ENCODE measurements around the gene POC1A. TPM values are rescaled to one million over a fixed set of nuclear protein-coding genes. Genes with fewer than 3 reads are reported as not detected.
A peak's percentile ranks its signal among the peaks of the same experiment; 100 is the strongest.

The POC1A gene
- total and polyA plus RNA-seq, 10 donors, result 1.6 to 4.4 (median 2.9) TPM

GRCh38 chr3:52150860-52151259 is 3.4 kb downstream of the POC1A start:
- H3K27me3 ChIP-seq (replicated peaks in 1 of 7), result no peaks in the 10 kb centered on the region
- intact Hi-C loops (cut with DNase I; ENCODE audit: low total_unique reads), result no loop called here
- TF ChIP-seq POLR2A (IDR thresholded peaks at IDR 0.05) (no peak), CTCF (IDR thresholded peaks at IDR 0.05 in 8 of 11, conservative IDR thresholded peaks at IDR 0.05 in 3 of 11) (no peak), POLR2AphosphoS5 (IDR thresholded peaks at IDR 0.05) (no peak)

GRCh38 chr3:52150357-52150756 is 3.9 kb downstream of the POC1A start:
- H3K27ac ChIP-seq, result no peak overlapping the region
- no peak overlapping the region for H3K4me3 ChIP-seq
- H3K36me3 ChIP-seq, result peaks cover 0 to 46% (median 0%) of the 10 kb centered on the region in 6 donors
- peaks cover 6 to 26% (median 17%) of the 10 kb centered on the region in 6 donors for H3K4me1 ChIP-seq
- H3K27me3 ChIP-seq (replicated peaks in 1 of 7), result no peaks in the 10 kb centered on the region
- 84 to 97% (median 95%) methylated on average over 3 of the region's 3 CpGs for WGBS, 5 donors
- DNase-seq, result peak; percentile 32
- intact Hi-C loops (cut with DNase I; ENCODE audit: low total_unique reads), result no loop called here
- no peak for TF ChIP-seq CTCF (IDR thresholded peaks at IDR 0.05 in 8 of 11, conservative IDR thresholded peaks at IDR 0.05 in 3 of 11)
- TF ChIP-seq POLR2AphosphoS5 (IDR thresholded peaks at IDR 0.05), result no peak
- TF ChIP-seq POLR2A (IDR thresholded peaks at IDR 0.05), result no peak
- no peaks in the 10 kb centered on the region for H3K9me3 ChIP-seq

More at GRCh38 chr3:52150860-52151259, 3.4 kb downstream of the POC1A start:
- no peak overlapping the region for H3K4me3 ChIP-seq
- peak; percentile 32 for DNase-seq
- WGBS, 5 donors, result 86 to 98% (median 91%) methylated on average over 4 of the region's 4 CpGs
- no peak overlapping the region for H3K27ac ChIP-seq
- H3K9me3 ChIP-seq, result no peaks in the 10 kb centered on the region
- H3K4me1 ChIP-seq, result peaks cover 6 to 27% (median 18%) of the 10 kb centered on the region in 6 donors
- H3K36me3 ChIP-seq, result peaks cover 0 to 41% (median 0%) of the 10 kb centered on the region in 6 donors

GRCh38 chr3:52149726-52150125 is 4.5 kb downstream of the POC1A start:
- H3K9me3 ChIP-seq, result no peaks in the 10 kb centered on the region
- 96 to 100% (median 98%) methylated on average over 6 to 11 of the region's 11 CpGs for WGBS, 5 donors
- H3K4me1 ChIP-seq, result peaks cover 6 to 19% (median 11%) of the 10 kb centered on the region in 6 donors
- H3K4me3 ChIP-seq, result no peak overlapping the region
- DNase-seq, result peak; percentile 67
- intact Hi-C loops (cut with DNase I; ENCODE audit: low total_unique reads), result no loop called here
- H3K36me3 ChIP-seq, result peaks cover 0 to 51% (median 0%) of the 10 kb centered on the region in 6 donors
- TF ChIP-seq POLR2A (IDR thresholded peaks at IDR 0.05), result no peak
- no peak for TF ChIP-seq POLR2AphosphoS5 (IDR thresholded peaks at IDR 0.05)
- TF ChIP-seq CTCF (IDR thresholded peaks at IDR 0.05 in 8 of 11, conservative IDR thresholded peaks at IDR 0.05 in 3 of 11), result no peak
- H3K27ac ChIP-seq, result no peak overlapping the region
- H3K27me3 ChIP-seq (replicated peaks in 1 of 7), result no peaks in the 10 kb centered on the region

GRCh38 chr3:52149021-52149420 is 5.2 kb downstream of the POC1A start:
- no peak for TF ChIP-seq POLR2AphosphoS5 (IDR thresholded peaks at IDR 0.05)
- TF ChIP-seq POLR2A (IDR thresholded peaks at IDR 0.05), result no peak
- TF ChIP-seq CTCF (IDR thresholded peaks at IDR 0.05 in 8 of 11, conservative IDR thresholded peaks at IDR 0.05 in 3 of 11), result no peak
- Histone ChIP-seq H3K4me1 (peaks cover 5 to 21% (median 14%) of the 10 kb centered on the region in 6 donors), H3K36me3 (peaks cover 0 to 51% (median 0%) of the 10 kb centered on the region in 6 donors), H3K4me3 (no peak overlapping the region), H3K27ac (no peak overlapping the region), H3K27me3 (replicated peaks in 1 of 7) (no peaks in the 10 kb centered on the region), H3K9me3 (no peaks in the 10 kb centered on the region)
- DNase-seq, result peak; percentile 63
- WGBS, 5 donors, result 94 to 99% (median 97%) methylated on average over 8 of the region's 8 CpGs
- intact Hi-C loops (cut with DNase I; ENCODE audit: low total_unique reads), result no loop called here
